H9 (cell line): Measurements from ENCODE around the gene SF3A1. TPM values are rescaled to one million over a fixed set of nuclear protein-coding genes. Genes with fewer than 3 reads are reported as not detected.

Source experiments
- DNase-seq: peaks from one replicate; pipeline ENCODE4 v3.0.0-alpha.2; 2017
- H2AFZ ChIP-seq: one replicate; pipeline ENCODE4 v1.6.1; 2013; ENCODE audit warnings: mild to moderate bottlenecking, low read length, control low read depth, moderate library complexity
- H2AK5ac ChIP-seq: 2 replicates; pipeline ENCODE4 v1.6.1; 2013; ENCODE audit warnings: low read length, control low read depth, mixed read lengths; ENCODE audit not compliant: insufficient read length
- H2BK120ac ChIP-seq: one replicate; pipeline ENCODE4 v1.6.1; 2013; ENCODE audit warnings: low read depth, mild to moderate bottlenecking, low read length, control low read depth, inconsistent platforms; ENCODE audit not compliant: poor library complexity, severe bottlenecking
- H2BK12ac ChIP-seq: 2 replicates; pipeline ENCODE4 v1.6.1; 2013; ENCODE audit warnings: low read length, control low read depth, mixed read lengths, low read depth; ENCODE audit not compliant: insufficient read length
- H2BK15ac ChIP-seq: 2 replicates; pipeline ENCODE4 v1.6.1; 2013; ENCODE audit warnings: low read depth, low read length, control low read depth
- H2BK20ac ChIP-seq: one replicate; pipeline ENCODE4 v1.6.1; 2013; ENCODE audit warnings: low read depth, mild to moderate bottlenecking, low read length, control low read depth, inconsistent platforms; ENCODE audit not compliant: poor library complexity, severe bottlenecking
- H2BK5ac ChIP-seq: 2 replicates; pipeline ENCODE4 v1.6.1; 2013; ENCODE audit warnings: low read length, control low read depth, mixed read lengths; ENCODE audit not compliant: insufficient read length
- H3K14ac ChIP-seq: 2 replicates; pipeline ENCODE4 v1.6.1; 2013; ENCODE audit warnings: low read length, control low read depth; ENCODE audit not compliant: insufficient read depth
- H3K18ac ChIP-seq: 2 replicates; pipeline ENCODE4 v1.6.1; 2013; ENCODE audit warnings: low read depth, mild to moderate bottlenecking, mixed read lengths, low read length, control low read depth; ENCODE audit not compliant: insufficient read length
- H3K23ac ChIP-seq: 2 replicates; pipeline ENCODE4 v1.6.1; 2013; ENCODE audit warnings: low read length, control low read depth, mixed read lengths, low read depth; ENCODE audit not compliant: insufficient read length
- H3K23me2 ChIP-seq: 2 replicates; pipeline ENCODE4 v1.6.1; 2013; ENCODE audit warnings: low read depth, mild to moderate bottlenecking, mixed read lengths, low read length, control low read depth; ENCODE audit not compliant: insufficient read length, poor library complexity, severe bottlenecking
- H3K27ac ChIP-seq: 2 replicates; pipeline ENCODE4 v1.5.1; 2013; ENCODE audit warnings: low read length, control low read depth, mixed read lengths, low read depth; ENCODE audit not compliant: insufficient read length
- H3K27me3 ChIP-seq: 2 replicates; pipeline ENCODE4 v1.6.1; 2013; ENCODE audit warnings: low read length, control low read depth, inconsistent platforms; ENCODE audit not compliant: insufficient read depth
- H3K4ac ChIP-seq: 2 replicates; pipeline ENCODE4 v1.6.1; 2013; ENCODE audit warnings: low read depth, mild to moderate bottlenecking, control low read depth, inconsistent platforms, low read length, moderate library complexity
- H3K4me1 ChIP-seq: 2 replicates; pipeline ENCODE4 v1.6.1; 2013; ENCODE audit warnings: low read length, control low read depth, inconsistent platforms; ENCODE audit not compliant: insufficient read depth
- H3K4me2 ChIP-seq: 2 replicates; pipeline ENCODE4 v1.6.1; 2013; ENCODE audit warnings: low read length, control low read depth, mixed read lengths; ENCODE audit not compliant: insufficient read length, insufficient read depth
- H3K56ac ChIP-seq: 2 replicates; pipeline ENCODE4 v1.6.1; 2013; ENCODE audit warnings: low read depth, mild to moderate bottlenecking, mixed read lengths, low read length, control low read depth; ENCODE audit not compliant: insufficient read length
- H3K79me1 ChIP-seq: 2 replicates; pipeline ENCODE4 v1.6.1; 2013; ENCODE audit warnings: low read depth, mild to moderate bottlenecking, moderate library complexity, low read length, control low read depth, inconsistent platforms; ENCODE audit not compliant: insufficient read depth, poor library complexity, severe bottlenecking
- H3K79me2 ChIP-seq: 2 replicates; pipeline ENCODE4 v1.6.1; 2013; ENCODE audit warnings: low read length, control low read depth, inconsistent platforms; ENCODE audit not compliant: insufficient read depth
- H3K9ac ChIP-seq: 2 replicates; pipeline ENCODE4 v1.6.1; 2013; ENCODE audit warnings: low read length, control low read depth, mixed read lengths; ENCODE audit not compliant: insufficient read length; ENCODE audit errors: extremely low read depth
- H3K9me3 ChIP-seq: one replicate; pipeline ENCODE4 v1.6.1; 2013; ENCODE audit warnings: low read depth, low read length, inconsistent platforms; ENCODE audit not compliant: control insufficient read depth
- H3T11ph ChIP-seq: one replicate; pipeline ENCODE4 v1.6.1; 2013; ENCODE audit warnings: mild to moderate bottlenecking, low read length, control low read depth, inconsistent platforms
- H4K20me1 ChIP-seq: one replicate; pipeline ENCODE4 v1.6.1; 2013; ENCODE audit not compliant: control insufficient read depth, insufficient read length, insufficient read depth
- H4K5ac ChIP-seq: 2 replicates; pipeline ENCODE4 v1.6.1; 2013; ENCODE audit warnings: low read depth, mild to moderate bottlenecking, mixed read lengths, low read length, control low read depth; ENCODE audit not compliant: insufficient read length
- H4K8ac ChIP-seq: replicated peaks from 2 replicates; pipeline ENCODE4 v1.6.1; 2013; ENCODE audit warnings: low read length, control low read depth, mixed read lengths, low read depth; ENCODE audit not compliant: insufficient read length
- H4K91ac ChIP-seq: 2 replicates; pipeline ENCODE4 v1.6.1; 2013; ENCODE audit warnings: low read depth, mild to moderate bottlenecking, moderate library complexity, mixed read lengths, low read length, control low read depth; ENCODE audit not compliant: insufficient read length
- H3K27ac Mint-ChIP-seq, 3 experiments: 2 replicates in 2 of 3; 3 replicates in 1 of 3; pipeline ENCODE4 v1.8.0; 2020 to 2021; ENCODE audit warnings: mixed read lengths in 3 of 3, mild to moderate bottlenecking in 1 of 3, moderate library complexity in 1 of 3
- H3K27me3 Mint-ChIP-seq: 2 replicates; pipeline ENCODE4 v1.8.0; 2021; ENCODE audit warnings: low read depth, mild to moderate bottlenecking, moderate library complexity, mixed read lengths
- H3K36me3 Mint-ChIP-seq, 3 experiments: 2 replicates in 2 of 3; 3 replicates in 1 of 3; pipeline ENCODE4 v1.8.0; 2020 to 2021; ENCODE audit warnings: low read depth in 3 of 3, mixed read lengths in 3 of 3; ENCODE audit not compliant: insufficient read depth in 1 of 3
- H3K4me1 Mint-ChIP-seq, 2 experiments: 2 replicates each; pipeline ENCODE4 v1.8.0; 2020; ENCODE audit warnings: mixed read lengths in 2 of 2
- H3K4me3 Mint-ChIP-seq, 2 experiments: 2 replicates in 1 of 2; 3 replicates in 1 of 2; pipeline ENCODE4 v1.8.0; 2020 to 2021; ENCODE audit warnings: mild to moderate bottlenecking in 2 of 2, mixed read lengths in 2 of 2, moderate library complexity in 1 of 2
- H3K9me3 Mint-ChIP-seq, 2 experiments: 2 replicates in 1 of 2; 3 replicates in 1 of 2; pipeline ENCODE4 v1.8.0; 2020; ENCODE audit warnings: mild to moderate bottlenecking in 2 of 2, mixed read lengths in 2 of 2, moderate library complexity in 1 of 2
- WGBS: extraction: QIAGEN DNeasy Blood & Tissue Kit; methylation state at CpG from one replicate; pipeline ENCODE4 v1.1.7; 2013; ENCODE audit warnings: missing lambda C conversion rate, low lambda C conversion rate, mixed read lengths; ENCODE audit not compliant: insufficient read length; ENCODE audit errors: extremely low coverage; 5-methylcytosine and 5-hydroxymethylcytosine counted together
- total RNA-seq: library from RNA; stranded (reverse); gene quantifications from 2 replicates; pipeline ENCODE4 v1.2.1, GENCODE V29; 2021
- TF ChIP-seq, protein P1 (sequence below): fragments of 200-600 bp; sonication (generic); conservative IDR thresholded peaks from 3 replicates; pipeline ENCODE4 v1.8.0; 2021; ENCODE audit warnings: antibody characterized with exemption, mild to moderate bottlenecking

SF3A1 gene
- total RNA-seq, 1 experiment from 2014 or later = 225 TPM

DNA sequence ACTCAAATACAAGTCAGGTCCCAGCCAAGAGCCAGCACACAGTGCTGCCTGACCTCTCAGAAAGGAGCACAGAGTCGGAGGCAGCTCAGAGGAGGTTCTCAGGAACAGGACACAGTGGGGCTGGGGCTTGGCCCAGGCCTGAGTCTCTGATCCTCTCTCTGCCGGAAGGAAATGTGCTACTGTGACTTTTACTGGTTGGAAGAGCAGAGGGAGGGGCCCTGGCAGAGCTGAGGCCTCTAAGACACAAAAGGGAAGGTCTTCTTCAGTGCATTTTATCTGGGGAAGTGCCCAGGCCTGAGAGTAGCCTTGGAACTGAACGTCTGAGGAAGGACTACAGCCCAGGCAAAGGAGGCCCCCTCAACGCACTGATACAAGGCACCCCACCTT, 51.2 kb downstream of the SF3A1 start:
- H3K4me1 ChIP-seq = no peaks in the 10 kb centered on the region
- H2BK20ac ChIP-seq = no peak overlapping the region
- no peak overlapping the region for H3K4me3 Mint-ChIP-seq
- H3K79me2 ChIP-seq = no peaks in the 10 kb centered on the region
- H3K56ac ChIP-seq = no peak overlapping the region
- no peak overlapping the region for H4K91ac ChIP-seq
- no peak overlapping the region for H3K9ac ChIP-seq
- H3K27me3 ChIP-seq = no peaks in the 10 kb centered on the region
- no peaks in the 10 kb centered on the region; a peak in 1 of 7 replicates for H3K36me3 Mint-ChIP-seq
- no CpG with 5 or more reads among the region's 4 CpGs for WGBS
- no peak overlapping the region for H4K8ac ChIP-seq
- no peak overlapping the region for H3T11ph ChIP-seq
- H3K9me3 ChIP-seq = no peaks in the 10 kb centered on the region
- H3K27ac ChIP-seq = no peak overlapping the region
- no peak overlapping the region for H3K18ac ChIP-seq
- no peak overlapping the region for H3K23ac ChIP-seq
- H2BK12ac ChIP-seq = no peak overlapping the region
- H3K4me2 ChIP-seq = no peak overlapping the region
- H3K4ac ChIP-seq = no peak overlapping the region
- no peaks in the 10 kb centered on the region for H4K20me1 ChIP-seq
- peaks cover 5 to 9% of the 10 kb centered on the region in 2 experiments for H3K4me1 Mint-ChIP-seq
- no peaks in the 10 kb centered on the region for H3K23me2 ChIP-seq
- no peak overlapping the region for H2BK120ac ChIP-seq
- H3K14ac ChIP-seq = no peak overlapping the region
- H2BK15ac ChIP-seq = no peak overlapping the region
- H3K79me1 ChIP-seq = no peaks in the 10 kb centered on the region
- TF ChIP-seq, protein P1, sequence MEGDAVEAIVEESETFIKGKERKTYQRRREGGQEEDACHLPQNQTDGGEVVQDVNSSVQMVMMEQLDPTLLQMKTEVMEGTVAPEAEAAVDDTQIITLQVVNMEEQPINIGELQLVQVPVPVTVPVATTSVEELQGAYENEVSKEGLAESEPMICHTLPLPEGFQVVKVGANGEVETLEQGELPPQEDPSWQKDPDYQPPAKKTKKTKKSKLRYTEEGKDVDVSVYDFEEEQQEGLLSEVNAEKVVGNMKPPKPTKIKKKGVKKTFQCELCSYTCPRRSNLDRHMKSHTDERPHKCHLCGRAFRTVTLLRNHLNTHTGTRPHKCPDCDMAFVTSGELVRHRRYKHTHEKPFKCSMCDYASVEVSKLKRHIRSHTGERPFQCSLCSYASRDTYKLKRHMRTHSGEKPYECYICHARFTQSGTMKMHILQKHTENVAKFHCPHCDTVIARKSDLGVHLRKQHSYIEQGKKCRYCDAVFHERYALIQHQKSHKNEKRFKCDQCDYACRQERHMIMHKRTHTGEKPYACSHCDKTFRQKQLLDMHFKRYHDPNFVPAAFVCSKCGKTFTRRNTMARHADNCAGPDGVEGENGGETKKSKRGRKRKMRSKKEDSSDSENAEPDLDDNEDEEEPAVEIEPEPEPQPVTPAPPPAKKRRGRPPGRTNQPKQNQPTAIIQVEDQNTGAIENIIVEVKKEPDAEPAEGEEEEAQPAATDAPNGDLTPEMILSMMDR = no peak
- no peaks in the 10 kb centered on the region for H3K9me3 Mint-ChIP-seq
- H2AK5ac ChIP-seq = no peak overlapping the region
- peak overlapping the region in 1 of 3 experiments; percentile 11; a peak in 2 of 7 replicates for H3K27ac Mint-ChIP-seq
- H3K27me3 Mint-ChIP-seq = no peaks in the 10 kb centered on the region; the same call in 1 of the 2 replicates
- H2AFZ ChIP-seq = no peak overlapping the region
- no peak for DNase-seq
- H2BK5ac ChIP-seq = no peak overlapping the region
- H4K5ac ChIP-seq = no peak overlapping the region
